ENCODE data around the gene PRODH.

Gene PRODH, protein sequence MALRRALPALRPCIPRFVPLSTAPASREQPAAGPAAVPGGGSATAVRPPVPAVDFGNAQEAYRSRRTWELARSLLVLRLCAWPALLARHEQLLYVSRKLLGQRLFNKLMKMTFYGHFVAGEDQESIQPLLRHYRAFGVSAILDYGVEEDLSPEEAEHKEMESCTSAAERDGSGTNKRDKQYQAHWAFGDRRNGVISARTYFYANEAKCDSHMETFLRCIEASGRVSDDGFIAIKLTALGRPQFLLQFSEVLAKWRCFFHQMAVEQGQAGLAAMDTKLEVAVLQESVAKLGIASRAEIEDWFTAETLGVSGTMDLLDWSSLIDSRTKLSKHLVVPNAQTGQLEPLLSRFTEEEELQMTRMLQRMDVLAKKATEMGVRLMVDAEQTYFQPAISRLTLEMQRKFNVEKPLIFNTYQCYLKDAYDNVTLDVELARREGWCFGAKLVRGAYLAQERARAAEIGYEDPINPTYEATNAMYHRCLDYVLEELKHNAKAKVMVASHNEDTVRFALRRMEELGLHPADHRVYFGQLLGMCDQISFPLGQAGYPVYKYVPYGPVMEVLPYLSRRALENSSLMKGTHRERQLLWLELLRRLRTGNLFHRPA

DNA sequence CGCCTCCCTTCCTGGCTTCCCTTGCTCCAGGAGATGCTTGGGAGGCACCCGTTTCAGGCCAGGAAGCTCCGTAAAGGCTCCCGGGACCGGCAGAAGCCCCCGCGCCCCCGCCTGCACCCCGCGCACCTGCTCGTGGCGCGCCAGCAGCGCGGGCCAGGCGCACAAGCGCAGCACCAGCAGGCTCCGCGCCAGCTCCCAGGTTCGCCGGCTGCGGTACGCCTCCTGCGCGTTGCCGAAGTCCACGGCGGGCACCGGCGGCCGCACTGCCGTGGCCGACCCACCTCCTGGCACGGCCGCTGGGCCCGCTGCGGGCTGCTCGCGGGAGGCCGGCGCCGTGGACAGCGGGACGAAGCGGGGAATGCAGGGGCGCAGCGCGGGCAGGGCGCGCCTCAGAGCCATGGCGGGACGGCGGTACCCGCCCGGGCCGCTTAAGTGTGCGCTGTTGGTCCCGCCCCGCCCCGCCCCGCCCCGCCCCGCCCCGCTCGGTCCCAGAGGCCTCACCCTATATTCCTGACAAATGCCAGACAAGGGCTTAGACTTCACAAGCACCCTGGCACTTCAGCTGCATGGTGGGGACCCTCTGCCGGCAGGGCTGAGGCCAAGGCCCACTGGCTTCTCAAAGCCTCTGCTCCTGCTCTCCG lies at the start of gene PRODH:
Gene PRODH, minus strand, starts transcription at position 405 of the 641 bp plus-strand sequence. Its CDS starts 6 bp downstream, at position 399.
- TF ChIP-seq CTCF (IDR thresholded peaks at IDR 0.05; ENCODE audit: insufficient read depth, low read depth, low read length, missing control alignments), result no peak
- DNase-seq (ENCODE audit: low read depth), result no peak
- H3K4me3 ChIP-seq (ENCODE audit: low read length), result no peak within 1 kb of the TSS

- no peak for DNase-seq (ENCODE audit: low read depth)
- TF ChIP-seq CTCF (IDR thresholded peaks at IDR 0.05; ENCODE audit: insufficient read depth, low read depth, low read length, missing control alignments), result no peak
- H3K4me3 ChIP-seq (ENCODE audit: low read length), result no peak overlapping the region
Measured at GRCh38 chr22:18985780-18986179, 49.7 kb upstream of the PRODH start.

GRCh38 chr22:18984564-18984963 lies 48.5 kb upstream of the PRODH start:
- no peak overlapping the region for H3K4me3 ChIP-seq (ENCODE audit: low read length)
- no peak for DNase-seq (ENCODE audit: low read depth)
- no peak for TF ChIP-seq CTCF (IDR thresholded peaks at IDR 0.05; ENCODE audit: insufficient read depth, low read depth, low read length, missing control alignments)

- no peak for TF ChIP-seq CTCF (IDR thresholded peaks at IDR 0.05; ENCODE audit: insufficient read depth, low read depth, low read length, missing control alignments)
- H3K4me3 ChIP-seq (ENCODE audit: low read length), result no peak overlapping the region
- no peak for DNase-seq (ENCODE audit: low read depth)
Measured at GRCh38 chr22:18983120-18983651, 47.1 kb upstream of the PRODH start.

DNA sequence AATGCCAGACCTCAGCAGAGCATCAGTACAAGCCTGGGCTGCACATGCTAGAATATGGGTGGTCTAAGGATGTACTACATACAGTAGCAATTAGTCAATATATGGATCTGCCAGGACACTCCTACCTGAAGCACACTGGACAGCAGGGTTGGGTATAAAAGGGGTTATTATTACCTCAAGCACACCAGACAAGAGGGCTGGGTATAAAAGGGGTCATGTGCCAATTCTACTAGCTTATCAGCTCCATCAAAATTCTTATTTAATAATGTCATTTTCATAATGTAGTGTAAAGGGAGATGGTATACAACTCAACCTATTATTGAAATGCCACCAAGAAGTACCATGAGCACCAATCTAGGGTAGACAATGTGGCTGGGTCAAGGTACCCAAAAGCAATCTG lies 44.7 kb upstream of the PRODH start:
- no peak overlapping the region for H3K4me3 ChIP-seq (ENCODE audit: low read length)
- DNase-seq (ENCODE audit: low read depth), result no peak
- TF ChIP-seq CTCF (IDR thresholded peaks at IDR 0.05; ENCODE audit: insufficient read depth, low read depth, low read length, missing control alignments), result no peak

GRCh38 chr22:18979957-18980356 lies 43.9 kb upstream of the PRODH start:
- DNase-seq (ENCODE audit: low read depth), result peak; percentile 91
- no peak overlapping the region for H3K4me3 ChIP-seq (ENCODE audit: low read length)
- TF ChIP-seq CTCF (IDR thresholded peaks at IDR 0.05; ENCODE audit: insufficient read depth, low read depth, low read length, missing control alignments), result no peak

Measured in epithelial cell of esophagus (primary cell).